PC-9 (cell line): Measurements from ENCODE around the gene DIRAS1. TPM values are rescaled to one million over a fixed set of nuclear protein-coding genes. Genes with fewer than 3 reads are reported as not detected.

Experiments used
- BruUV-seq: library from RNA; stranded (reverse); fragments of 400-500 nt; replicated peaks from 2 replicates; lab custom pipeline; 2021; lab: Mats Ljungman, UMichigan
- CTCF ChIA-PET: fragments of 300-600 bp; sonication (Branson Sonifier 250); formaldehyde crosslinking; loops from one replicate; lab custom pipeline; 2022; ENCODE audit warnings: antibody characterized with exemption; lab: Charles Lee
- POLR2A ChIA-PET: fragments of 300-600 bp; sonication (Branson Sonifier 250); formaldehyde crosslinking; loops from one replicate; lab custom pipeline; 2022; ENCODE audit warnings: antibody characterized with exemption; ENCODE audit not compliant: unreplicated experiment; lab: Charles Lee
- DNase-seq, 2 experiments: peaks; one replicate each; pipeline versions ENCODE4 v3.0.0 to v3.0.0-alpha.2; 2015 to 2022; ENCODE audit warnings: mixed read lengths in 1 of 2
- H2AFZ ChIP-seq: fragments of 200-600 bp; sonication (generic); 2 replicates; pipeline ENCODE4 v1.8.1; 2017; ENCODE audit warnings: antibody characterized with exemption
- H3F3A ChIP-seq: fragments of 200-600 bp; sonication (generic); 2 replicates; pipeline ENCODE4 v1.8.1; 2017; ENCODE audit warnings: antibody characterized with exemption, mild to moderate bottlenecking, low read depth; ENCODE audit not compliant: insufficient read depth
- H3K27ac ChIP-seq: fragments of 200-600 bp; sonication (generic); 2 replicates; pipeline ENCODE4 v1.6.1; 2016; ENCODE audit warnings: mixed run types
- H3K27me3 ChIP-seq: fragments of 200-600 bp; sonication (generic); 2 replicates; pipeline ENCODE4 v1.6.1; 2016; ENCODE audit warnings: low read depth, mixed run types; ENCODE audit not compliant: insufficient read depth
- H3K36me3 ChIP-seq: fragments of 200-600 bp; sonication (generic); 2 replicates; pipeline ENCODE4 v1.6.1; 2016; ENCODE audit warnings: low read depth, mixed run types
- H3K4me1 ChIP-seq: fragments of 200-600 bp; sonication (generic); replicated peaks from 2 replicates; pipeline ENCODE4 v1.6.1; 2016; ENCODE audit warnings: mixed run types; ENCODE audit not compliant: insufficient read depth
- H3K4me2 ChIP-seq: fragments of 200-600 bp; sonication (generic); 2 replicates; pipeline ENCODE4 v1.6.1; 2017; ENCODE audit warnings: mixed run types
- H3K4me3 ChIP-seq: fragments of 200-600 bp; sonication (generic); 2 replicates; pipeline ENCODE4 v1.6.1; 2016; ENCODE audit warnings: mixed run types
- H3K79me2 ChIP-seq: fragments of 200-600 bp; sonication (generic); 2 replicates; pipeline ENCODE4 v1.6.1; 2017; ENCODE audit warnings: low read depth, mixed run types
- H3K9me2 ChIP-seq: fragments of 200-600 bp; sonication (generic); 2 replicates; pipeline ENCODE4 v1.8.1; 2017; ENCODE audit warnings: mild to moderate bottlenecking; ENCODE audit not compliant: insufficient read depth
- H3K9me3 ChIP-seq: fragments of 200-600 bp; sonication (generic); 2 replicates; pipeline ENCODE4 v1.8.1; 2016; ENCODE audit warnings: low read depth; ENCODE audit not compliant: insufficient read depth
- H4K20me1 ChIP-seq: fragments of 200-600 bp; sonication (generic); 2 replicates; pipeline ENCODE4 v1.8.1; 2017; ENCODE audit not compliant: insufficient read depth
- EZH2 ChIP-seq: fragments of 200-600 bp; sonication (generic); IDR thresholded peaks from 2 replicates; pipeline ENCODE4 v1.8.0; 2017; ENCODE audit warnings: antibody characterized with exemption, low read depth
- intact Hi-C: fragments of 100-400 bp; cut with micrococcal nuclease; formaldehyde crosslinking; loops from one replicate; pipeline ENCODE4 v1.10.0; 2022; ENCODE audit not compliant: unreplicated experiment
- total RNA-seq: library from RNA; stranded (reverse); gene quantifications from 2 replicates; pipeline ENCODE4 v1.2.3, GENCODE V29; 2021
- TF ChIP-seq, protein P1 (sequence below): fragments of 200-600 bp; sonication (generic); conservative IDR thresholded peaks from 2 replicates; pipeline ENCODE4 v1.6.1; 2017; ENCODE audit warnings: mixed run types, antibody characterized with exemption, mild to moderate bottlenecking, moderate library complexity

Gene DIRAS1
- total RNA-seq, 1 experiment from 2014 or later: 0.57 TPM

- no TSS peak for BruUV-seq
- POLR2A ChIA-PET: no interaction called here
- H3K9me2 ChIP-seq: no peaks in the 10 kb centered on the region
- H3K9me3 ChIP-seq: no peaks in the 10 kb centered on the region
- H3K36me3 ChIP-seq: no peaks in the 10 kb centered on the region
- H3K79me2 ChIP-seq: no peaks in the 10 kb centered on the region
- no peaks in the 10 kb centered on the region for H3K4me1 ChIP-seq
- H2AFZ ChIP-seq: no peak overlapping the region
- peaks cover 27% of the 10 kb centered on the region for H3K27me3 ChIP-seq
- no peak overlapping the region for H3K27ac ChIP-seq
- intact Hi-C loops: no loop called here
- TF ChIP-seq, protein P1, sequence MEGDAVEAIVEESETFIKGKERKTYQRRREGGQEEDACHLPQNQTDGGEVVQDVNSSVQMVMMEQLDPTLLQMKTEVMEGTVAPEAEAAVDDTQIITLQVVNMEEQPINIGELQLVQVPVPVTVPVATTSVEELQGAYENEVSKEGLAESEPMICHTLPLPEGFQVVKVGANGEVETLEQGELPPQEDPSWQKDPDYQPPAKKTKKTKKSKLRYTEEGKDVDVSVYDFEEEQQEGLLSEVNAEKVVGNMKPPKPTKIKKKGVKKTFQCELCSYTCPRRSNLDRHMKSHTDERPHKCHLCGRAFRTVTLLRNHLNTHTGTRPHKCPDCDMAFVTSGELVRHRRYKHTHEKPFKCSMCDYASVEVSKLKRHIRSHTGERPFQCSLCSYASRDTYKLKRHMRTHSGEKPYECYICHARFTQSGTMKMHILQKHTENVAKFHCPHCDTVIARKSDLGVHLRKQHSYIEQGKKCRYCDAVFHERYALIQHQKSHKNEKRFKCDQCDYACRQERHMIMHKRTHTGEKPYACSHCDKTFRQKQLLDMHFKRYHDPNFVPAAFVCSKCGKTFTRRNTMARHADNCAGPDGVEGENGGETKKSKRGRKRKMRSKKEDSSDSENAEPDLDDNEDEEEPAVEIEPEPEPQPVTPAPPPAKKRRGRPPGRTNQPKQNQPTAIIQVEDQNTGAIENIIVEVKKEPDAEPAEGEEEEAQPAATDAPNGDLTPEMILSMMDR: no peak
- no peak for TF ChIP-seq EZH2
- no peaks in the 10 kb centered on the region for H4K20me1 ChIP-seq
- no peaks in the 10 kb centered on the region for H3F3A ChIP-seq
- H3K4me3 ChIP-seq: no peak overlapping the region
- no peak for DNase-seq
- CTCF ChIA-PET: no interaction called here
- no peak overlapping the region for H3K4me2 ChIP-seq
These were observed 21.9 kb upstream of the DIRAS1 start for GRCh38 chr19:2743099-2743498.

DNA sequence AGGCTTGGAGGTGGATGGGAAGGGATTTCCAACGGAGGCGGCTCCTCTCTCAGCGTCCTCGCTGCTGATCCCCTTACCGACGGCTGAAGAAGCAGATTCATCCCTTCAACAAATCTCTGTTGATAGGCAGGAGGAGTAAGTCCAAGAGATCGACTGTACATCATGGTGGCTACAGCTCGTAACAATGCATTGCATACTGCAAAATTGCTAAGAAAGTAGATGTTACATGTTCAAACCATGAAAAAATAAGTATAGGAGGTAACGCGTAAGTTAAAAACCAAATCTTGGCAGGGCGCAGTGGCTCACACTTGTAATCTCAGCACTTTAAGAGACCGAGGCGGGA, 19.1 kb upstream of the DIRAS1 start:
- Histone ChIP-seq H3K27ac (no peak overlapping the region), H3K4me1 (no peaks in the 10 kb centered on the region), H3K36me3 (no peaks in the 10 kb centered on the region), H2AFZ (no peak overlapping the region), H3K79me2 (no peaks in the 10 kb centered on the region), H4K20me1 (no peaks in the 10 kb centered on the region), H3K4me2 (no peak overlapping the region), H3K27me3 (peaks cover 21% of the 10 kb centered on the region), H3K9me2 (no peaks in the 10 kb centered on the region), H3F3A (no peaks in the 10 kb centered on the region), H3K9me3 (no peaks in the 10 kb centered on the region), H3K4me3 (no peak overlapping the region)
- intact Hi-C loops: no loop called here
- TF ChIP-seq EZH2: no peak
- TF ChIP-seq, protein P1: no peak
- BruUV-seq: no TSS peak
- DNase-seq: no peak
- POLR2A ChIA-PET: no interaction called here
- CTCF ChIA-PET: no interaction called here

GRCh38 chr19:2739602-2740313, 18.6 kb upstream of the DIRAS1 start, which contains the start of gene SLC39A3:
TSS of gene SLC39A3 (minus strand) at chr19:2740017. CDS start at chr19:2737257, 2,760 bp downstream.
- Histone ChIP-seq H3K4me3 (peak within 1 kb of the TSS; percentile 90), H3K4me1 (no peaks in the 10 kb centered on the region), H3K4me2 (peak within 1 kb of the TSS; percentile 79), H4K20me1 (no peaks in the 10 kb centered on the region), H3K9me3 (no peaks in the 10 kb centered on the region), H3F3A (no peaks in the 10 kb centered on the region), H3K9me2 (no peaks in the 10 kb centered on the region), H3K27ac (no peak within 1 kb of the TSS), H3K27me3 (peaks cover 16% of the 10 kb centered on the region), H3K36me3 (no peaks in the 10 kb centered on the region), H2AFZ (peak within 1 kb of the TSS; percentile 89), H3K79me2 (no peaks in the 10 kb centered on the region)
- BruUV-seq: no TSS peak
- intact Hi-C loops: no loop called here
- ChIA-PET POLR2A (no interaction called here), CTCF (interaction anchor here (0.6 kb wide), 1 partner anchor 211 kb away, joined by 4 read pairs; no protein-coding TSS in a partner anchor)
- DNase-seq: peak; percentile 85 to 96
- TF ChIP-seq EZH2: no peak
- TF ChIP-seq, protein P1: no peak
